Medulla oblongata (tissue), 1 donor: ENCODE measurements around the gene ERBB4.
"Not testable (repeated sequence)": the region's sequence is repeated elsewhere in the genome, so short reads cannot be mapped to it uniquely, and the experiment has no call there.

Source experiments
- DNase-seq: peaks from one replicate; pipeline ENCODE4 v3.0.0-alpha.2; 2015; ENCODE audit errors: extremely low spot score

The ERBB4 gene

DNA sequence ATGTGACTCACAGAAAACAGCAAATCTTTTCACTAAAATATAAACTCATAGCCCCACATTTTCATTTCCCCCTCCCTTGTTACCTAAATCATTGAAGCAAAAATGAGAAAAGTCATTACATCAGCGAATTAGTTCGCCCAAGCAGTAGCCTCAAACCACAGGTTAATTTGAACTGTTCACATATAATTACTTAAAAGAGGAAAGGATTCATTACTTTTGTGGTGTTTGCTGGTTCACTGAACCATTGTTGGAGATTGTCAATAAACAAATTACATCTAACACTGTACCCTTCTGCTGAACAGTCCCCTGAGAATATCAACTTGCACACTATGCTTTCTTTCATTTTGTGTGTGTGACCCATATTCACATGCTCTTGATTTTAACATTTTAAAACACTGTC lies 238.7 kb downstream of the ERBB4 start:
- DNase-seq: no peak

GRCh38 chr2:212299333-212299732 lies 239.3 kb downstream of the ERBB4 start:
- DNase-seq: no peak

- DNase-seq: no peak
Measured at GRCh38 chr2:212295571-212295970, 243.0 kb downstream of the ERBB4 start.

GRCh38 chr2:212294816-212295215 lies 243.8 kb downstream of the ERBB4 start:
- no peak for DNase-seq

- no peak for DNase-seq
Measured at GRCh38 chr2:212289301-212289700, 249.3 kb downstream of the ERBB4 start.

- no peak for DNase-seq
Measured at GRCh38 chr2:212288308-212288707, 250.3 kb downstream of the ERBB4 start.

DNA sequence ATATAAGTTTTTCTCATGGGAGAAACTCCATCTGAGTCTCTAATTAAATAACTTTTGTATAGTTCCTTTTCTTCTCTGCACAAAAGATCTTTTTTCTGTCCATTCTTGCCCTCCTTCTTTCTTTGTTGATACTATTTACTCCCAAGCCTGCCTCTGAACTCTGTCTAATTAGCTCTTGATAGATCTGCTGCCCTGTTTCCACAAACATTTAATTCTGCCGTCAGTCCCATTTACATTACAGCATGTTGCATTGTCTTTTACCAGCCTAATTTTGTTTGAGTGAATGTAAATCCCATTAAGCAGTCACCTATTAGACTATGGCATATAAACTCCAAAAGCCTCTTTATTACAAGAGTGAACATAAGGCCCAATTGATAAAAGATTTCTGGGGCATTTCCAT lies 254.4 kb downstream of the ERBB4 start:
- DNase-seq: no peak

DNA sequence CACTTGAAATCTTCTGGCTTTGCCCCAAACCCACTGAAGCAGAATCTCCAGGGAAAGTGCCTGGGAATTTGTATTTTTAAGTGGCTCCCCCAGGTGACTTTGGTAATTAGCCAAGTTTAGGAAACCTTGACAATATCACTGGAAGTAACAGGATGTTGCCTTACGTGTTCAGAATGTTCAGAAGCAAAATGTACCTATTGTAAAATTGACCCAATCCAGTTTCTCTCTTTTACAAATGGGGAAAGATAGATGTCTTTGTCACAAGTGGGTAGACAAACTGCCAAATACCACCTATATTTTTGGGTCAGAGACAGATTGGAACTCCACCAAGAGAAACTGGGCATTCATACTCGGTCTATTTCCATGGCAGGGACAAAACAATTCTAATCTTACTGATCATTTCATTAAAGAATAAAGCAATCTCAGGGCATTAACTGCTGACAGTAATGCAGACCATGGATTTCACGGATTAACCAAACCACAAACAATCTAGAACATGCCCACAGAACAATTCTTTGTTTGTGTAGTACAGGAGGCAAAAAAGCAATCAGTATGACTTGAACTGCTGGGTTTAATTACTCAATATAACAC lies 255.8 kb downstream of the ERBB4 start:
- peak; percentile 10 for DNase-seq

GRCh38 chr2:212276813-212277212 lies 261.8 kb downstream of the ERBB4 start:
- no peak for DNase-seq

GRCh38 chr2:212274215-212274614 lies 264.4 kb downstream of the ERBB4 start:
- no peak for DNase-seq

- no peak for DNase-seq
Measured at GRCh38 chr2:212271583-212271982, 267.0 kb downstream of the ERBB4 start.

DNA sequence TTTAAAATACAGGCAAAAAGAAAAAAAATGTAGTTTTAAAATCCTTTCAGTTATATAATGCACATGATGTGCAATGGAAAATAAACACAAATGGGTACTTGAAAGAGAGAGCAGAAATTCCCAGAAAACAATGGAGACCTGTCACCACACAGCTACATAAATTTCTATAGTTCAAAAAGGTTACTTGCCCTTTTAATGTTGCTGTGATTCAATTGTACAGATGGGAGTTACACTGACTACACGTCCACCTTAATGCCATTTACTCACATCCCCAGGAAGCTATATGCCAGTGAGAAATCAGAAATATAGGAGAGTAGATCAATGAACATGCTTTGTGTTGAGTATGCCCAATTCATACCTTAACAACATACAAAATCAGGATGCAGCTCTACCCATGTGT lies 269.6 kb downstream of the ERBB4 start:
- DNase-seq: no peak

DNA sequence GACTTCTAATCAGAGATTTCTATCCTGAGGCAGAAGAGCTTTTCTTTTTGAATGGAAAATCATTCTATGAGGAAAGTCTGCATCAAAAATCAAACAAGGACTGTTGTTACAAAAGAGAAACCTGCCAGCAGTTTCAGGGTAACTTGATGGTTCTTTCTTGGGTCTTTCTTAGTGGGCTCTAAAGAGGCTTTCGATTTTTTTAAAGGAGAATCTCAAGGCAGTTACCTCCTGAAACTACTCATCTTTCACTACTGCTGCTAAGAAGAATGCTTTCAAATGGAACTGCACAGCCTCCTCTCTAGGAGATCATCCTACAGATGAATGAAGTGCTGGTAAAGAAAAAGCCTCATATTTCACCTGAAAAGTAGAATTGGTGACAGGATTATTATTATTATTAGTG lies 272.3 kb downstream of the ERBB4 start:
- DNase-seq: no peak

- DNase-seq: no peak
Measured at GRCh38 chr2:212265777-212266176, 272.8 kb downstream of the ERBB4 start.

GRCh38 chr2:212264187-212264586 lies 274.4 kb downstream of the ERBB4 start:
- no peak for DNase-seq

DNA sequence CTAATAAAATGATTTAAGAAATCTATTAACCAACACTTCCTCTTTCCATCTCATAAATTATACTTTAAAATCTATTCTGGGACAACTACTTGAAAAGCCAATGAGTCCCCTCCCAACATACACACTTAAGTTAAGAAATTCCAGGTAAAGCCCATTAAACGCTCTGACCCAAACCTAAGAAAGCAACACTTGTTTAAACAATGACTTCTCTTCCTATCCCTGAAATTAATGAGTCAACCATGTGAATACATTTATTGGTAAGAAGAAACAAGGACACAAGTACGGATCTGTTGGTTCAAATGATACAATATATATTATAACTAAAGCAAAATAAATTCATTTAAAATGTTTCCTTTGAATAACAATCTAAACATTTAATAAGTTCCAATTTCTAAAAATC lies 279.4 kb downstream of the ERBB4 start:
- DNase-seq: no peak

GRCh38 chr2:212254339-212254738 lies 284.3 kb downstream of the ERBB4 start:
- no peak for DNase-seq

- peak; percentile 25 for DNase-seq
Measured at GRCh38 chr2:212249451-212249850, 289.2 kb downstream of the ERBB4 start.

- no peak for DNase-seq
Measured at GRCh38 chr2:212245880-212246279, 292.7 kb downstream of the ERBB4 start.

DNA sequence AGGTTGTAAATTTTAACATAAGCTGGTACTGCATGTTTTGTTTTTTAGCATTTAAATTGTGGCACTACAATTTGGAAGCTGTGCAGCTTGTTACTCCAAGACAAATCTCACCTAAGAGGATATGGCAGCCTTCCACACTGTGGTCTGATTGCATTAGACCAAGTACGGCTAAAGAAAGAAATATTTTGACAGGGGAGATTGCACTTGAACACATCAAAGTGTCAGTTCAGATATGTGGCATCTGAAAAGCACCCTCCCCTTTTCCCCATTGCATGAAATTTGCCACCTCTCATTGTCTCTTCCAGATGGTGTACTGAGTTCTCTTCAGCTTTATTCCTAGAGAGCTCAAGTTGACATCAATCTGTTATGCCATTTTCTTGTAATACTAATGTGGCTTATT lies 295.9 kb downstream of the ERBB4 start:
- DNase-seq: no peak

DNA sequence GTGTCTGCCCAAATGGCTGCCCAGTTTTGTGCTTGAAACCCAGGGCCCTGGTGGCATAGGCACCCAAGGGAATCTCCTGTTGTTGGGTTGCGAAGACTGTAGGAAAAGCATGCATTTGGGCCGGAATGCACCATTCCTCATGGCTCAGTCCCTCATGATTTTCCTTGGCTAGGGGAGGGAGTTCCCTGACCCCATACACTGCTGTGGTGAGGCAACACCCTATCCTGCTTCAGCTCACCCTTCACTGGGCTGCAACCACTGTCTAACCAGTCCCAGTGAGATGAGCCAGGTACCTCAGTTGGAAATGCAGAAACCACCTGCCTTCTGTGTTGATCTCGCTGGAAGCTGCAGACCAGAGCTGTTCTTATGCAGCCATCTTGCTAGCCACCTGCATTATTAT lies 300.4 kb downstream of the ERBB4 start:
- DNase-seq: not testable (repeated sequence)

GRCh38 chr2:212237350-212238095 lies 301.1 kb downstream of the ERBB4 start:
- DNase-seq: no peak

DNA sequence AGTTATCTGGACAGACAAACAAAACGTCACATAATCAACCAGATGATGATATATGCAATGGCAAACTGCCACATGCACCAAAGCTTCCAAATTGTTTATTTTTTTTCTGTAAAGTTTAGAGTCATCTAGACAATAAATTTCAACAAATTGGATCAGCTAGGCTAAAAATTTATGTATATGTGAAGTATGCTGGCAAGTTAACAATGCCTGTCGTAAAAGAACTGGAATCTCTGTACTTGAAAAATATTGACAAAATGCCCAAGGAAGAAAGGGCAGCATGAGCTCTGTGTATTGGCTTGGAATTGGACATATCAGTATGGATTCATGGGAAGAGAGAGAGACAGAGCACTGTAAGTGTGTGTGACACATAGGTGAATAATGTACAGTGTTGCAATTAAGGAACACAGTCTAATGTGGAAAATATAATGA lies 309.8 kb downstream of the ERBB4 start:
- no peak for DNase-seq

GRCh38 chr2:212227755-212228154 lies 310.8 kb downstream of the ERBB4 start:
- peak; percentile 32 for DNase-seq
